OCI-LY1 (cell line): ENCODE measurements around the gene CNTN5.

Experiments used
- CTCF ChIP-seq: fragments of 200-600 bp; sonication (generic), shearing (Covaris generic); IDR thresholded peaks from 2 replicates; pipeline ENCODE4 v1.5.1; 2017; ENCODE audit warnings: mild to moderate bottlenecking, antibody characterized with exemption, low read length, moderate library complexity, mixed read lengths
- EZH2 ChIP-seq: fragments of 200-600 bp; sonication (generic), shearing (Covaris generic); IDR thresholded peaks from 2 replicates; pipeline ENCODE4 v1.8.0; 2017; ENCODE audit warnings: borderline replicate concordance, mixed run types, mild to moderate bottlenecking, antibody characterized with exemption, low read length, moderate library complexity, mixed read lengths

- TF ChIP-seq CTCF (no peak), EZH2 (no peak)
Observed at GRCh38 chr11:100356035-100356434, 1335.3 kb downstream of the CNTN5 start.
